Duodenal mucosa (tissue), 2 donors: Measurements from ENCODE around the gene ZNF385C.

ENCODE experiments used
- H3K27ac ChIP-seq: one replicate; pipeline ENCODE4 v1.7.0; 2013; ENCODE audit warnings: low read depth, low read length
- H3K27me3 ChIP-seq, 2 donors: one replicate each; pipeline ENCODE4 v1.7.0; 2013; ENCODE audit warnings: low read length in 2 of 2, control low read depth in 1 of 2; ENCODE audit not compliant: insufficient read depth in 2 of 2, control insufficient read depth in 1 of 2
- H3K36me3 ChIP-seq, 2 donors: one replicate each; pipeline ENCODE4 v1.7.0; 2013; ENCODE audit warnings: low read length in 2 of 2, control low read depth in 1 of 2; ENCODE audit not compliant: insufficient read depth in 2 of 2, control insufficient read depth in 1 of 2
- H3K4me1 ChIP-seq, 2 donors: one replicate each; pipeline ENCODE4 v1.7.0; 2013; ENCODE audit warnings: low read length in 2 of 2, control low read depth in 1 of 2; ENCODE audit not compliant: insufficient read depth in 2 of 2, control insufficient read depth in 1 of 2
- H3K4me3 ChIP-seq, 2 donors: one replicate each; pipeline ENCODE4 v1.7.0; 2013; ENCODE audit warnings: low read length in 2 of 2, low read depth in 1 of 2
- H3K9ac ChIP-seq, 2 donors: one replicate each; pipeline ENCODE4 v1.7.0; 2013; ENCODE audit warnings: low read length in 2 of 2, low read depth in 1 of 2
- H3K9me3 ChIP-seq, 2 donors: one replicate each; pipeline ENCODE4 v1.7.0; 2013; ENCODE audit warnings: low read length in 2 of 2, control low read depth in 1 of 2; ENCODE audit not compliant: control insufficient read depth in 1 of 2

The ZNF385C gene

DNA sequence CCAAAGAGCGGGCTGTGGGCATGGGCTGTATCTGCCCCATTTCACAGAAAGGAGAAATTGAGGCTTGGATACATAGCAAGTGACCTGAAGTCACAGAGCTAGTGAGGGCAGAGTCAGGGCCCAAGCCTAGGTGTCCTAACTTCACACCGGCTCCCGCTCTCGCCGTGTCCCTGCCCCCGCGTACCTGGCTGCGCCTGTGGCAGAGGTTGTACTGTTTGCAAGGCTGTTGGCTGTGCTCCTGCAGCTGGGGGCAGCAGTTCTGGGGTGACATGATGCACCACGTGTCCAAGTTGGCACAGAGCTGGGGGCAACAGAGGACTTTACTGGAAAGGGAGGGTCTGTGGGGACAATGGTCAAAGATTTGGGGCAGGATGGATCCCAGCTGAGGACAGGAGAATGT is 10.8 kb upstream of the ZNF385C start:
- Histone ChIP-seq H3K9ac (no peak overlapping the region), H3K4me1 (peaks cover 24 to 26% of the 10 kb centered on the region in 2 donors), H3K9me3 (no peaks in the 10 kb centered on the region), H3K4me3 (no peak overlapping the region), H3K27ac (no peak overlapping the region), H3K27me3 (no peaks in the 10 kb centered on the region), H3K36me3 (peaks cover 3 to 17% of the 10 kb centered on the region in 2 donors)

DNA sequence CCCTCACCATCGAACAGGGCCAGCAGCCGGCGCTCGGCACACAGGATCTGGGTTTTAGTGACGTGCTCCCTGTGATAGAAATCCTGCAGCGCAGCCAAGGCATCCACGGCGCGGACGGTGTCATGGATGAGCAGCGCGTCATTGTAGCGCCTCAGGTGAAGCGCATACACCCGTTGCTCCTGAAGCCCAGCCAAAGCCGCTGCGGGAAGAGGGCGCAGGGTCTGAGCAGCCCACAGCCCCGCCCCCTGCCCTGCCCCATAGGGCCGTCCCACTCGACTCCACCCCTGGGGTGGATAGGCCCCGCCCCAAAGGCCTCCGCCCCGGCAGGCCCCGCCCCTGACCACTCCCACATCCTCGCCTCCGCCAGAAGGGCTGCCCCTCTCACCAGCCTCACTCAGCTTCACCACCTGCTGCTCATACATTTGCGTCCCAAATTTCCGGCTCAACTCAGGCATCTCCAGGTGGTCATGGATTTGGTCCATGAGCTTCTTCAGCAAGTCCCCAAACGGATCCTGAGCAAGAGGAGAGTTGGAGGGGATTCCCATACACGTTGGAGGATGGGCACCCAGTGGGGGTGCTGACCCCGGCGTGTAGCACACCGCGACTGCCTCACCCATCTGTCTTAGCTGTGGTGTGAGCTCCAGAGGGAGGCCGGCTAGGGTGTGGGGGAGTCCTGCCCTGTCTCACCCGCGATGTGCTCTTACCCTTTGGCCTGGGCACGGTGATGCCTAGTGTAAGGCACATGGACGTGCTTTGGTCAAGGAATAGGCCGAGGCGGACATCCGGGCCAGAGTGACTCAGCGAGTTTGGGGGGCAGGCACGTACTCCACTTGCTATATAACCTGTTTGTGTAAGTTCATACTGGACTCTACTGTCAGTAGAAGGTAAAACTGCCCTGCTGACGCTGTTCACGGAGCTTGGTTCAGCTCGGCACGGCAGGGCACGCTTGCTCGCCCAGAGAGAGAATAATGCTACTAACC is 9.6 kb upstream of the ZNF385C start:
- H3K27ac ChIP-seq = no peak overlapping the region
- H3K4me3 ChIP-seq = peak overlapping the region; percentile 43 to 47
- H3K36me3 ChIP-seq = peaks cover 3 to 24% of the 10 kb centered on the region in 2 donors
- H3K9me3 ChIP-seq = no peaks in the 10 kb centered on the region
- peaks cover 19 to 20% of the 10 kb centered on the region in 2 donors for H3K4me1 ChIP-seq
- H3K27me3 ChIP-seq = no peaks in the 10 kb centered on the region
- H3K9ac ChIP-seq = no peak overlapping the region

DNA sequence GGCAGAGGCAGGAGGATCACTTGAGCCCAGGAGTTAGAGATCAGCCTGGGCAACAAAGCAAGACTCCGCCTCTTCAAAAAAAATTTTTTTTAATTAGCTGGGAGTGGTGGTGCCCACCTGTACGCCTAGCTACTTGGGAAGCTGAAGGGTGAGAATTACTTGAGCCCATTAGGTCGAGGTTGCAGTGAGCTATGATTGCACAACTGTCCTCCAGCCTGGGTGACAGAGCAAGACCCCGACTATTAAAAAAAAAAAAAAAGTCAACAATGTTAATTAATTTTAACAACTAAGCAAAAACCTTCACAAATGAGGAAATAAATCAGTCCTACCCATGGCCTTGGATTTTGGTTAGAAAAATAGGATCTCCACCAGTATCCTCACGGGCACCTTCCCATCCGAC is 8.9 kb upstream of the ZNF385C start:
- peak overlapping the region in 1 of 2 donors; percentile 47 for H3K4me3 ChIP-seq
- H3K4me1 ChIP-seq = peaks cover 14 to 16% of the 10 kb centered on the region in 2 donors
- H3K36me3 ChIP-seq = peaks cover 3 to 24% of the 10 kb centered on the region in 2 donors
- no peak overlapping the region for H3K9ac ChIP-seq
- no peak overlapping the region for H3K27ac ChIP-seq
- no peaks in the 10 kb centered on the region for H3K9me3 ChIP-seq
- H3K27me3 ChIP-seq = no peaks in the 10 kb centered on the region

- no peak overlapping the region for H3K9ac ChIP-seq
- H3K4me3 ChIP-seq = no peak overlapping the region
- H3K9me3 ChIP-seq = no peaks in the 10 kb centered on the region
- peaks cover 3 to 21% of the 10 kb centered on the region in 2 donors for H3K36me3 ChIP-seq
- no peak overlapping the region for H3K27ac ChIP-seq
- peaks cover 4 to 5% of the 10 kb centered on the region in 2 donors for H3K4me1 ChIP-seq
- H3K27me3 ChIP-seq = no peaks in the 10 kb centered on the region
Observed at GRCh38 chr17:42106009-42106408, 7.7 kb upstream of the ZNF385C start.

DNA sequence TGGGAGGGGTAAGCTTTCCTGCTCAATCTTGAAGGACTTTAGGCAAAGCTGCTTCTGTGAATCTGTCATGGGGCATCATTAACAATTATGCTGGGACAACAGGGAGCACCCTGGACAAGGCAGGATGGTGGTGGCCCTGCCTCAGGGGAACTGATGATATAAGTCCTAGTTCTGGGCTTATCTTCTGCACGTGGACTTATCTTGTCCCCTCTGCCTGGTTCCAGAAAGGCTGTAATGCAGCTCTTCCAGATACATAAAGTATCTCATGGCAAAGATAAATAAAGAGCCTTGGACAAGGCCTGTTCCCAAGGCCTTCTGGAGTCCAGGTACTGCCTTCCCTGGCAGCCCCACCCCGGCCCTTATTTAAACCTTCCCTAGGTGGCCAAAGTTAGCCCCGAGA is 6.0 kb upstream of the ZNF385C start:
- Histone ChIP-seq H3K9ac (no peak overlapping the region), H3K36me3 (peaks cover 3 to 15% of the 10 kb centered on the region in 2 donors)

DNA sequence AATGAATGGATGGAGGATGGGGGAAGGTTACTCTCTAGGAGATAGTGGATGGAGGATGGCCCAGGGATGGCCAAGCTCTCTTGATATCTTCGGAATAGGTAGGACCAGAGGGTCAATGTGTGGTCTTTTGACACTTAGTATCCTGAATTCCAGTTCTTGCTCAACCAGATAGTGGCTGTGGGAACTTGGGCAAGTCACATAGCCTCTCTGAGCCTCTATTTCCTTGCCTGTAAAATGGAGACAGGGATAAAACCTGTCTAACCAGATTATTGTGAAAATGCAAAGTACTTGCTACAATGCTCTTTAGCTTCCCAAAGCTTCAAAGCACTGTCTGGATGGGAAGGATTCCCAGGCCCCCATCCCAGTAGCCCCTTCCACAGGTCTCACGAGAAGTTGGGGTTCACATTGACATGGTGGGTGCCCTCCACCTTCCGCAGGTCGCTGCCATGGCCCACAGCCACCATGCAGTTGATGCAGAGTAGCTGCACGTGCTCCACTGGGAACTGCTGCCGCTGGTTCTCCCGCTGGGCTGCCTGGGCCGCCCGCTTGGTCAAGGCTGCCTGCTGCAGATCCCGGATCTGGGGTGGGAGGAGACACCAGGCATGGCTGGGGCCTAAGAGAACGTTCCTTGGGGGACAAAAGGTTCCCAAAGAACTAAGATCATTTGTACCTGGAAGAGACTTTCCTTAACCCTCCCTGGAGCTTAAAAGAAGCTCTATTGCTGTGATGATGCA is 5.1 kb upstream of the ZNF385C start:
- no peak overlapping the region for H3K4me3 ChIP-seq
- H3K36me3 ChIP-seq = peaks cover 0 to 15% of the 10 kb centered on the region in 2 donors
- H3K9me3 ChIP-seq = no peaks in the 10 kb centered on the region
- no peak overlapping the region for H3K27ac ChIP-seq
- no peak overlapping the region for H3K9ac ChIP-seq
- H3K27me3 ChIP-seq = no peaks in the 10 kb centered on the region
- peaks cover 2 to 4% of the 10 kb centered on the region in 2 donors for H3K4me1 ChIP-seq

More for the DNA sequence above, 6.0 kb upstream of the ZNF385C start:
- Histone ChIP-seq H3K27ac (no peak overlapping the region), H3K27me3 (no peaks in the 10 kb centered on the region), H3K4me3 (no peak overlapping the region), H3K9me3 (no peaks in the 10 kb centered on the region), H3K4me1 (peaks cover 2 to 4% of the 10 kb centered on the region in 2 donors)

- peaks cover 0 to 4% of the 10 kb centered on the region in 2 donors for H3K4me1 ChIP-seq
- no peak overlapping the region for H3K27ac ChIP-seq
- H3K27me3 ChIP-seq = peaks cover 12 to 15% of the 10 kb centered on the region in 2 donors
- no peak overlapping the region for H3K9ac ChIP-seq
- no peak overlapping the region for H3K4me3 ChIP-seq
- H3K9me3 ChIP-seq = no peaks in the 10 kb centered on the region
- peaks cover 0 to 15% of the 10 kb centered on the region in 2 donors for H3K36me3 ChIP-seq
Observed at GRCh38 chr17:42101513-42102292, 3.4 kb upstream of the ZNF385C start.

DNA sequence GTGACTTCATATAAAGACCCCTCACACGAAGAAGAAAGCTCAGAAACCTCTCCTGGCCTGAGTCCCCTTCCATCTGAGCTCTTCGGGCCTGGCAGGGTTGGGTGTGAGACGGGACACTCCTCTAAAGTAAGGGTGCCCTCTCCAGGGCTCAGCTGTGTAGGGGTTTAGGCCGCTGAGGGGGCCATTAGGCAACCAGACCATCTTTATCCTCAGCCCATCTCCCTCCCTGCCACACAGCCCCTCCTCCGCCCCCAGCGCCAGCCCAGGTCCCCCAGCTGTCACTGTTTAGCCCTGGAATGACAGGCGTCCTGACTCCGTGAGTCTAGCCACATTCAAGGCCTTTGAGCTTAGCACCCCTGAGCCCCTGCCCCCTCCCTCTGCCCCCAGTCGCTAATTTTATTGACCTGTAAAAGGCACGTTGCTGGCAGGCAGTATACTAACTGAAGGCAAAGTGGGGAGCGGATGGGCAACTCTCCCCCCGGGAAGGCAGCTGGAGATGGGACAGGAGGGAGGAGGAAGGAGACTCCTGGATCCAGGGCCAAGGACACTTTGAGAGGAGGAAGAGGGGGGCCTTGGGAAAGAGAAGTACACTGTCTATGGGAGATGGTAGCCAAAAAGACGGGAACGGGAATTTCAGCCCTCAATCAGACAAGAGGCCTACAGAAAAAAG is 592 bp upstream of the ZNF385C start:
- no peaks in the 10 kb centered on the region for H3K9me3 ChIP-seq
- no peak overlapping the region for H3K4me3 ChIP-seq
- H3K27me3 ChIP-seq = peaks cover 19 to 20% of the 10 kb centered on the region in 2 donors

DNA sequence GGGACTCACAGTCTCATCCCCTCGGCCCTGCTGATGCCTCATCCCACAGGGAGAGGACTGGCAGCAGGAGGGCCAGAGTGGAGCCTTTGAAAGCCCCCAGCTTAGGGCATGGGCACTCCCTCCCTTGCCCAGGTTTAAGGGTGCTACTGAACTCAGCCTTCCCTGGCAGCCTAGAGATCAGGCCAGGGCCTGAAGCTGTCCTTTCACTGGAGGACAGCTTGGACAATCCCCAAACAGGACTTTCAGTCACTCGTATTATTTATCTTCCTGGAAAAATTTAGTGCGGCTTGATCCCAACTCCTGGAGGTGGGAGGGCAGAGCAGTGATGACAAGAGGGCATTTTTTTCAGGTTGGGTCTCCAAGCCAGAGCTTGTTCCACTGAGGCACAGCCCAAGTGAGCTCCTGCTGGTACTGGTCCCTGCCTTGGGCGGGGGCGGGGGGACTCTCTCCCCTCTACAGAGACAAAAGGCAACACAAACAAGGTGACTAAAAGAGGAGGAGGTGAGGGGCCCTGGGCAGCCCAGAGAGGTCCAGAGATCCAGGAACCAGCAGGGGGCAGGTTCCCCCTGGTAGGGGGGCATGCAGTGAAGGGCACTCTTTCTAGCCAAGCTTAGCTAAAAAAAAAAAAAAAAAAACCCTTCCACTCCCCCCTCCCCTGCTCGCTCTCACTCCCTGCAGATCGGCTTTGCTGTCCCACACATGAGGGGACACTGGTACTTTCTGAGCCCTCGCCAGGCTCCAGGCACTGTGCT is 1.7 kb downstream of the ZNF385C start:
- Histone ChIP-seq H3K27ac (no peak overlapping the region), H3K36me3 (no peaks in the 10 kb centered on the region), H3K4me1 (peaks cover 0 to 4% of the 10 kb centered on the region in 2 donors), H3K9me3 (no peaks in the 10 kb centered on the region), H3K27me3 (peaks cover 19 to 20% of the 10 kb centered on the region in 2 donors), H3K4me3 (no peak overlapping the region), H3K9ac (no peak overlapping the region)

More for the DNA sequence above, 592 bp upstream of the ZNF385C start:
- no peak overlapping the region for H3K9ac ChIP-seq
- H3K4me1 ChIP-seq = peaks cover 0 to 4% of the 10 kb centered on the region in 2 donors
- H3K27ac ChIP-seq = no peak overlapping the region
- peaks cover 0 to 7% of the 10 kb centered on the region in 2 donors for H3K36me3 ChIP-seq
